Esophagus muscularis mucosa (tissue), 4 donors: ENCODE measurements around the gene SYNE1.

Source experiments
- EP300 ChIP-seq: sonication (generic); formaldehyde crosslinking; IDR thresholded peaks from one replicate; pipeline ENCODE4 v1.6.1; 2017; ENCODE audit warnings: antibody characterized with exemption
- POLR2A ChIP-seq: fragments of 450-650 bp; IDR thresholded peaks from one replicate; pipeline ENCODE4 v1.6.1; 2017; ENCODE audit warnings: antibody characterized with exemption, moderate library complexity, mild to moderate bottlenecking, low read depth
- TF ChIP-seq, protein P1 (sequence below), 3 experiments: fragments of 200-600 bp in 2 of 3; fragments of 450-650 bp in 1 of 3; sonication (generic) in 2 of 3; IDR thresholded peaks; one replicate each; pipeline ENCODE4 v1.5.1; 2017 to 2019; ENCODE audit warnings: antibody characterized with exemption in 3 of 3, mild to moderate bottlenecking in 2 of 3, moderate library complexity in 1 of 3

GRCh38 chr6:152371775-152372174 lies 265.4 kb downstream of the SYNE1 start:
- TF ChIP-seq POLR2A (no peak), EP300 (no peak)
- TF ChIP-seq, protein P1, sequence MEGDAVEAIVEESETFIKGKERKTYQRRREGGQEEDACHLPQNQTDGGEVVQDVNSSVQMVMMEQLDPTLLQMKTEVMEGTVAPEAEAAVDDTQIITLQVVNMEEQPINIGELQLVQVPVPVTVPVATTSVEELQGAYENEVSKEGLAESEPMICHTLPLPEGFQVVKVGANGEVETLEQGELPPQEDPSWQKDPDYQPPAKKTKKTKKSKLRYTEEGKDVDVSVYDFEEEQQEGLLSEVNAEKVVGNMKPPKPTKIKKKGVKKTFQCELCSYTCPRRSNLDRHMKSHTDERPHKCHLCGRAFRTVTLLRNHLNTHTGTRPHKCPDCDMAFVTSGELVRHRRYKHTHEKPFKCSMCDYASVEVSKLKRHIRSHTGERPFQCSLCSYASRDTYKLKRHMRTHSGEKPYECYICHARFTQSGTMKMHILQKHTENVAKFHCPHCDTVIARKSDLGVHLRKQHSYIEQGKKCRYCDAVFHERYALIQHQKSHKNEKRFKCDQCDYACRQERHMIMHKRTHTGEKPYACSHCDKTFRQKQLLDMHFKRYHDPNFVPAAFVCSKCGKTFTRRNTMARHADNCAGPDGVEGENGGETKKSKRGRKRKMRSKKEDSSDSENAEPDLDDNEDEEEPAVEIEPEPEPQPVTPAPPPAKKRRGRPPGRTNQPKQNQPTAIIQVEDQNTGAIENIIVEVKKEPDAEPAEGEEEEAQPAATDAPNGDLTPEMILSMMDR (IDR thresholded peaks at IDR 0.05): no peak
